GM21717 (cell line): ENCODE measurements around the gene CDH26.
"Not testable (repeated sequence)": the region's sequence is repeated elsewhere in the genome, so short reads cannot be mapped to it uniquely, and the experiment has no call there.

Experiments used
- ATAC-seq: cut with Tn5 transposase; IDR thresholded peaks from one replicate; pipeline ENCODE4 v1.9.1; 2021; ENCODE audit warnings: mild to moderate bottlenecking, moderate library complexity; ENCODE audit not compliant: unreplicated experiment

The CDH26 gene

GRCh38 chr20:59940129-59940955 lies 17.9 kb upstream of the CDH26 start, which contains the start of the genes FAM217B and PPP1R3D:
TSS of gene FAM217B (plus strand) at chr20:59940389. CDS start at chr20:59943944, 3,555 bp downstream.
TSS of gene PPP1R3D (minus strand) at chr20:59940305. CDS start at chr20:59939931, 374 bp downstream.
- ATAC-seq = peak; percentile 96

- peak; percentile 11 for ATAC-seq
These were observed 17.3 kb upstream of the CDH26 start for GRCh38 chr20:59940956-59941294.

- no peak for ATAC-seq
These were observed 16.0 kb upstream of the CDH26 start for GRCh38 chr20:59942245-59942644.

- ATAC-seq = no peak
These were observed 13.5 kb upstream of the CDH26 start for GRCh38 chr20:59944726-59945125.

GRCh38 chr20:59945175-59945574 lies 13.0 kb upstream of the CDH26 start:
- ATAC-seq = no peak

- no peak for ATAC-seq
These were observed 12.5 kb upstream of the CDH26 start for GRCh38 chr20:59945731-59946130.

- no peak for ATAC-seq
These were observed 10.8 kb upstream of the CDH26 start for GRCh38 chr20:59947376-59947775.

GRCh38 chr20:59948212-59948611 lies 10.0 kb upstream of the CDH26 start:
- no peak for ATAC-seq

- ATAC-seq = no peak
These were observed 9.1 kb upstream of the CDH26 start for GRCh38 chr20:59948828-59949720.

- no peak for ATAC-seq
These were observed 8.3 kb upstream of the CDH26 start for GRCh38 chr20:59949911-59950310.

GRCh38 chr20:59954718-59955117 lies 3.5 kb upstream of the CDH26 start:
- ATAC-seq = no peak

- ATAC-seq = no peak
These were observed 3.0 kb upstream of the CDH26 start for GRCh38 chr20:59955131-59955796.

- ATAC-seq = not testable (repeated sequence)
These were observed 655 bp upstream of the CDH26 start for GRCh38 chr20:59957568-59957967.

- no peak for ATAC-seq
These were observed 403 bp downstream of the CDH26 start for GRCh38 chr20:59958626-59959025.

- ATAC-seq = no peak
These were observed 3.2 kb downstream of the CDH26 start for GRCh38 chr20:59961423-59961822.

GRCh38 chr20:59962155-59962554 lies 3.9 kb downstream of the CDH26 start:
- no peak for ATAC-seq

GRCh38 chr20:59966428-59966827 lies 8.2 kb downstream of the CDH26 start:
- ATAC-seq = no peak

- no peak for ATAC-seq
These were observed 13.2 kb downstream of the CDH26 start for GRCh38 chr20:59971428-59971827.

GRCh38 chr20:59972037-59972801 lies 14.0 kb downstream of the CDH26 start:
- ATAC-seq = no peak

- no peak for ATAC-seq
These were observed 18.0 kb downstream of the CDH26 start for GRCh38 chr20:59976156-59976782.
